ENCODE data around the gene CAD. TPM values are rescaled to one million over a fixed set of nuclear protein-coding genes. Genes with fewer than 3 reads are reported as not detected.
"Not testable (repeated sequence)": the region's sequence is repeated elsewhere in the genome, so short reads cannot be mapped to it uniquely, and the experiment has no call there.

Gene CAD
- polyA plus RNA-seq, 1 experiment = 17.8 TPM

- H3K4me3 ChIP-seq (ENCODE audit: low read depth, low read length) = peak overlapping the region; percentile 38
- H3K9me3 ChIP-seq (ENCODE audit: control insufficient read depth, insufficient read depth, low read length) = no peaks in the 10 kb centered on the region
- no peak overlapping the region for H3K27ac ChIP-seq (ENCODE audit: low read depth, low read length)
- POLR2A ChIA-PET = interaction anchor here (0.6 kb wide), 1 partner anchor 10 kb away, joined by 3 read pairs; no protein-coding TSS in a partner anchor
- no peak for TF ChIP-seq CTCF (IDR thresholded peaks at IDR 0.05; ENCODE audit: low read depth, low read length)
- H3K27me3 ChIP-seq (ENCODE audit: control insufficient read depth, insufficient read depth, low read length) = peaks cover 75% of the 10 kb centered on the region
- CTCF ChIA-PET = interaction anchor here (1.0 kb wide), 1 partner anchor 15 kb away, joined by 3 read pairs; no protein-coding TSS in a partner anchor
- no peak for DNase-seq (ENCODE audit: low read depth, low spot score)
Observed at GRCh38 chr2:27263287-27264252, 46.4 kb downstream of the CAD start.

- no peak overlapping the region for H3K27ac ChIP-seq (ENCODE audit: low read depth, low read length)
- no peaks in the 10 kb centered on the region for H3K9me3 ChIP-seq (ENCODE audit: control insufficient read depth, insufficient read depth, low read length)
- no peak overlapping the region for H3K4me3 ChIP-seq (ENCODE audit: low read depth, low read length)
- no peak for TF ChIP-seq CTCF (IDR thresholded peaks at IDR 0.05; ENCODE audit: low read depth, low read length)
- DNase-seq (ENCODE audit: low read depth, low spot score) = no peak
- H3K27me3 ChIP-seq (ENCODE audit: control insufficient read depth, insufficient read depth, low read length) = peaks cover 76% of the 10 kb centered on the region
- CTCF ChIA-PET = interaction anchor here (1.5 to 3.3 kb wide), 3 partner anchors 10 to 40 kb away, joined by 5 to 64 read pairs (median 24); partner anchors contain the start of gene TRIM54
- POLR2A ChIA-PET = no interaction called here
Observed at GRCh38 chr2:27264253-27264752, 47.1 kb downstream of the CAD start.

GRCh38 chr2:27264753-27265535 lies 47.8 kb downstream of the CAD start:
- no peaks in the 10 kb centered on the region for H3K9me3 ChIP-seq (ENCODE audit: control insufficient read depth, insufficient read depth, low read length)
- peak; percentile 60 for TF ChIP-seq CTCF (IDR thresholded peaks at IDR 0.05; ENCODE audit: low read depth, low read length)
- H3K27ac ChIP-seq (ENCODE audit: low read depth, low read length) = no peak overlapping the region
- peaks cover 69% of the 10 kb centered on the region for H3K27me3 ChIP-seq (ENCODE audit: control insufficient read depth, insufficient read depth, low read length)
- CTCF ChIA-PET = interaction anchor here (0.7 to 3.3 kb wide), 10 partner anchors 9 to 54 kb away, joined by 3 to 64 read pairs (median 4); partner anchors contain the start of genes DNAJC5G and TRIM54
- POLR2A ChIA-PET = no interaction called here
- DNase-seq (ENCODE audit: low read depth, low spot score) = no peak
- peak overlapping the region; percentile 45 for H3K4me3 ChIP-seq (ENCODE audit: low read depth, low read length)

- Histone ChIP-seq H3K27me3 (ENCODE audit: control insufficient read depth, insufficient read depth, low read length) (peaks cover 64% of the 10 kb centered on the region), H3K27ac (ENCODE audit: low read depth, low read length) (no peak overlapping the region), H3K4me3 (ENCODE audit: low read depth, low read length) (no peak overlapping the region), H3K9me3 (ENCODE audit: control insufficient read depth, insufficient read depth, low read length) (no peaks in the 10 kb centered on the region)
- no peak for TF ChIP-seq CTCF (IDR thresholded peaks at IDR 0.05; ENCODE audit: low read depth, low read length)
- CTCF ChIA-PET = interaction anchor here (0.7 to 3.3 kb wide), 10 partner anchors 8 to 55 kb away, joined by 3 to 64 read pairs (median 4); partner anchors contain the start of genes DNAJC5G and TRIM54
- no peak for DNase-seq (ENCODE audit: low read depth, low spot score)
- POLR2A ChIA-PET = no interaction called here
Observed at GRCh38 chr2:27265536-27265870, 48.3 kb downstream of the CAD start.

- DNase-seq (ENCODE audit: low read depth, low spot score); H3K9me3 ChIP-seq (ENCODE audit: control insufficient read depth, insufficient read depth, low read length); POLR2A ChIA-PET; H3K4me3 ChIP-seq (ENCODE audit: low read depth, low read length); H3K27ac ChIP-seq (ENCODE audit: low read depth, low read length): not testable (repeated sequence)
- H3K27me3 ChIP-seq (ENCODE audit: control insufficient read depth, insufficient read depth, low read length) = peaks cover 44% of the 10 kb centered on the region
- CTCF ChIA-PET = interaction anchor here (0.8 kb wide), 1 partner anchor 11 kb away, joined by 5 read pairs; no protein-coding TSS in a partner anchor
Observed at GRCh38 chr2:27268296-27268695, 51.1 kb downstream of the CAD start.

Data from AG04450 (cell line).